Limb (tissue), 2 donors: ENCODE data around the gene CCDC7.
"Not testable (repeated sequence)": the region's sequence is repeated elsewhere in the genome, so short reads cannot be mapped to it uniquely, and the experiment has no call there.

Source experiments
- DNase-seq, 2 donors: peaks; one replicate each; pipeline ENCODE4 v3.0.0-alpha.2; 2016; ENCODE audit errors: extremely low spot score in 2 of 2

Gene CCDC7

GRCh38 chr10:32454148-32454547, 8.2 kb downstream of the CCDC7 start:
- no peak for DNase-seq

- DNase-seq, result no peak
Observed at GRCh38 chr10:32459051-32459698, 13.2 kb downstream of the CCDC7 start.

- no peak for DNase-seq
Observed at GRCh38 chr10:32461203-32461602, 15.3 kb downstream of the CCDC7 start.

GRCh38 chr10:32471232-32471631, 25.3 kb downstream of the CCDC7 start:
- no peak for DNase-seq

GRCh38 chr10:32477499-32477898, 31.6 kb downstream of the CCDC7 start:
- no peak for DNase-seq

- DNase-seq, result no peak
Observed at GRCh38 chr10:32481606-32482005, 35.7 kb downstream of the CCDC7 start.

GRCh38 chr10:32483019-32483502, 37.1 kb downstream of the CCDC7 start:
- not testable (repeated sequence) for DNase-seq

- not testable (repeated sequence) for DNase-seq
Observed at GRCh38 chr10:32488038-32488437, 42.1 kb downstream of the CCDC7 start.

- no peak for DNase-seq
Observed at GRCh38 chr10:32489158-32489557, 43.2 kb downstream of the CCDC7 start.

GRCh38 chr10:32489901-32490300, 44.0 kb downstream of the CCDC7 start:
- DNase-seq, result no peak

- not testable (repeated sequence) for DNase-seq
Observed at GRCh38 chr10:32494562-32494961, 48.6 kb downstream of the CCDC7 start.

GRCh38 chr10:32500136-32500535, 54.2 kb downstream of the CCDC7 start:
- DNase-seq, result not testable (repeated sequence)

GRCh38 chr10:32501906-32502305, 56.0 kb downstream of the CCDC7 start:
- DNase-seq, result no peak

- not testable (repeated sequence) for DNase-seq
Observed at GRCh38 chr10:32505762-32506420, 60.0 kb downstream of the CCDC7 start.

GRCh38 chr10:32511599-32511998, 65.7 kb downstream of the CCDC7 start:
- DNase-seq, result no peak

GRCh38 chr10:32516567-32517495, 70.9 kb downstream of the CCDC7 start:
- DNase-seq, result peak in 1 of 2 donors; percentile 56

GRCh38 chr10:32530231-32530630, 84.3 kb downstream of the CCDC7 start:
- DNase-seq, result no peak

GRCh38 chr10:32538256-32538655, 92.3 kb downstream of the CCDC7 start:
- no peak for DNase-seq

- DNase-seq, result no peak
Observed at GRCh38 chr10:32540691-32541470, 94.9 kb downstream of the CCDC7 start.

GRCh38 chr10:32548208-32548607, 102.3 kb downstream of the CCDC7 start:
- no peak for DNase-seq

- no peak for DNase-seq
Observed at GRCh38 chr10:32556783-32557395, 110.9 kb downstream of the CCDC7 start.
